HepG2 (cell line): ENCODE measurements around the gene C11orf54. TPM values are rescaled to one million over a fixed set of nuclear protein-coding genes. Genes with fewer than 3 reads are reported as not detected.

Experiments
- ETS1 ChIP-seq: sonication (generic); formaldehyde crosslinking; IDR thresholded peaks from 2 replicates; pipeline ENCODE4 v1.4.0; 2020; ENCODE audit warnings: missing genetic modification reagents
- FOXA3 ChIP-seq: IDR thresholded peaks from 2 replicates; pipeline ENCODE4 v1.6.1; 2016; ENCODE audit warnings: missing genetic modification reagents, missing compliant biosample characterization
- FOXK2 ChIP-seq: fragments of 450-650 bp; IDR thresholded peaks from 2 replicates; pipeline ENCODE4 v1.6.1; 2016
- FOXP4 ChIP-seq: sonication (generic); formaldehyde crosslinking; IDR thresholded peaks from 2 replicates; pipeline ENCODE4 v1.4.0; 2020; ENCODE audit warnings: missing genetic modification reagents
- HNF4A ChIP-seq: sonication (generic); formaldehyde crosslinking; IDR thresholded peaks from 2 replicates; pipeline ENCODE4 v1.4.0; 2020; ENCODE audit warnings: missing genetic modification reagents
- MIXL1 ChIP-seq: IDR thresholded peaks from 2 replicates; pipeline ENCODE4 v1.6.1; 2016
- MLXIP ChIP-seq: sonication (generic); formaldehyde crosslinking; IDR thresholded peaks from 2 replicates; pipeline ENCODE4 v1.9.0; 2021; ENCODE audit warnings: missing genetic modification reagents, borderline replicate concordance
- SOX6 ChIP-seq, 2 experiments: fragments of 450-650 bp in 1 of 2; sonication (generic) in 1 of 2; formaldehyde crosslinking in 1 of 2; IDR thresholded peaks; 2 replicates each; pipeline versions ENCODE4 v1.4.0 to v1.6.1; 2017 to 2020; ENCODE audit warnings: antibody characterized with exemption in 1 of 2, mild to moderate bottlenecking in 1 of 2, missing genetic modification reagents in 1 of 2
- STAT5B ChIP-seq: sonication (generic); formaldehyde crosslinking; IDR thresholded peaks from 2 replicates; pipeline ENCODE4 v1.4.0; 2020; ENCODE audit warnings: missing genetic modification reagents
- WIZ ChIP-seq: sonication (generic); formaldehyde crosslinking; IDR thresholded peaks from 2 replicates; pipeline ENCODE4 v1.5.1; 2020; ENCODE audit warnings: mild to moderate bottlenecking, missing genetic modification reagents
- XBP1 ChIP-seq: sonication (generic); formaldehyde crosslinking; IDR thresholded peaks from 2 replicates; pipeline ENCODE4 v1.5.0; 2020; ENCODE audit warnings: missing genetic modification reagents
- ZBTB1 ChIP-seq: sonication (generic); formaldehyde crosslinking; IDR thresholded peaks from 2 replicates; pipeline ENCODE4 v1.4.0; 2020; ENCODE audit warnings: missing genetic modification reagents, borderline replicate concordance
- ZFP41 ChIP-seq: sonication (generic); formaldehyde crosslinking; IDR thresholded peaks from 2 replicates; pipeline ENCODE4 v1.4.0; 2020; ENCODE audit warnings: mild to moderate bottlenecking, missing genetic modification reagents, borderline replicate concordance
- ZNF468 ChIP-seq: sonication (generic); formaldehyde crosslinking; IDR thresholded peaks from 2 replicates; pipeline ENCODE4 v1.8.0; 2022; ENCODE audit warnings: mild to moderate bottlenecking, moderate library complexity, missing genetic modification reagents
- polyA plus RNA-seq, 8 experiments: library from polyadenylated mRNA; depleted of rRNA in 3 of 8; stranded (reverse) in 7 of 8; unstranded in 1 of 8; fragments of >200 nt; fragmentation: Illumina TruSeq in 4 of 8; extraction: Trizol in 4 of 8; gene quantifications; 2 replicates each; pipeline versions ENCODE4 v1.2.1 to v1.2.3, GENCODE V29; 2011 to 2016; ENCODE audit warnings: low read depth in 4 of 8, missing spikeins in 1 of 8, mixed read lengths in 1 of 8; ENCODE audit not compliant: insufficient read depth in 1 of 8
- total RNA-seq, 5 experiments: library from RNA; depleted of rRNA; stranded (reverse); fragments of >200 nt; fragmentation: Illumina TruSeq; extraction: Trizol; gene quantifications; 2 replicates each; pipeline ENCODE4 v1.2.3, GENCODE V29; 2016; ENCODE audit warnings: low read depth in 1 of 5
- TF ChIP-seq, protein P1 (sequence below): sonication (generic); formaldehyde crosslinking; conservative IDR thresholded peaks from 2 replicates; pipeline ENCODE4 v1.4.0; 2020; ENCODE audit warnings: mild to moderate bottlenecking, missing genetic modification reagents, moderate library complexity
- TF ChIP-seq, protein P2 (sequence below): sonication (generic); formaldehyde crosslinking; IDR thresholded peaks from 2 replicates; pipeline ENCODE4; 2020; ENCODE audit warnings: missing genetic modification reagents, mild to moderate bottlenecking, borderline replicate concordance
- TF ChIP-seq, protein P3 (sequence below): sonication (generic); formaldehyde crosslinking; IDR thresholded peaks from 2 replicates; pipeline ENCODE4 v1.8.1; 2023; ENCODE audit warnings: missing genetic modification reagents, mild to moderate bottlenecking, borderline replicate concordance

The C11orf54 gene
- total and polyA plus RNA-seq, 2 of the 13 experiments (the other 11 are each of a cell fraction or from before 2014, with no cell fraction given) = 42.7 to 50.1 TPM

- TF ChIP-seq, protein P1, sequence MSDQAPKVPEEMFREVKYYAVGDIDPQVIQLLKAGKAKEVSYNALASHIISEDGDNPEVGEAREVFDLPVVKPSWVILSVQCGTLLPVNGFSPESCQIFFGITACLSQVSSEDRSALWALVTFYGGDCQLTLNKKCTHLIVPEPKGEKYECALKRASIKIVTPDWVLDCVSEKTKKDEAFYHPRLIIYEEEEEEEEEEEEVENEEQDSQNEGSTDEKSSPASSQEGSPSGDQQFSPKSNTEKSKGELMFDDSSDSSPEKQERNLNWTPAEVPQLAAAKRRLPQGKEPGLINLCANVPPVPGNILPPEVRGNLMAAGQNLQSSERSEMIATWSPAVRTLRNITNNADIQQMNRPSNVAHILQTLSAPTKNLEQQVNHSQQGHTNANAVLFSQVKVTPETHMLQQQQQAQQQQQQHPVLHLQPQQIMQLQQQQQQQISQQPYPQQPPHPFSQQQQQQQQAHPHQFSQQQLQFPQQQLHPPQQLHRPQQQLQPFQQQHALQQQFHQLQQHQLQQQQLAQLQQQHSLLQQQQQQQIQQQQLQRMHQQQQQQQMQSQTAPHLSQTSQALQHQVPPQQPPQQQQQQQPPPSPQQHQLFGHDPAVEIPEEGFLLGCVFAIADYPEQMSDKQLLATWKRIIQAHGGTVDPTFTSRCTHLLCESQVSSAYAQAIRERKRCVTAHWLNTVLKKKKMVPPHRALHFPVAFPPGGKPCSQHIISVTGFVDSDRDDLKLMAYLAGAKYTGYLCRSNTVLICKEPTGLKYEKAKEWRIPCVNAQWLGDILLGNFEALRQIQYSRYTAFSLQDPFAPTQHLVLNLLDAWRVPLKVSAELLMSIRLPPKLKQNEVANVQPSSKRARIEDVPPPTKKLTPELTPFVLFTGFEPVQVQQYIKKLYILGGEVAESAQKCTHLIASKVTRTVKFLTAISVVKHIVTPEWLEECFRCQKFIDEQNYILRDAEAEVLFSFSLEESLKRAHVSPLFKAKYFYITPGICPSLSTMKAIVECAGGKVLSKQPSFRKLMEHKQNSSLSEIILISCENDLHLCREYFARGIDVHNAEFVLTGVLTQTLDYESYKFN (CRISPR knock-in tag) = peak; percentile 61
- TF ChIP-seq ZBTB1 (CRISPR knock-in tag) (no peak), ZFP41 (CRISPR knock-in tag) (no peak), ZNF468 (CRISPR knock-in tag) (no peak), WIZ (CRISPR knock-in tag) (no peak), SOX6 (IDR thresholded peaks at IDR 0.05) (no peak), SOX6 (CRISPR knock-in tag; IDR thresholded peaks at IDR 0.05) (peak; percentile 14; the same call in 1 of the 2 replicates), FOXK2 (no peak), MLXIP (CRISPR knock-in tag) (no peak), STAT5B (no peak), HNF4A (CRISPR knock-in tag) (peak; percentile 42), FOXA3 (0 out of 2 replicates have a peak, but pooled peaks have one; percentile 12), XBP1 (no peak), FOXP4 (CRISPR knock-in tag) (0 out of 2 replicates have a peak, but pooled peaks have one; percentile 33), ETS1 (CRISPR knock-in tag) (no peak), MIXL1 (CRISPR knock-in tag) (peak; percentile 76)
- TF ChIP-seq, protein P2, sequence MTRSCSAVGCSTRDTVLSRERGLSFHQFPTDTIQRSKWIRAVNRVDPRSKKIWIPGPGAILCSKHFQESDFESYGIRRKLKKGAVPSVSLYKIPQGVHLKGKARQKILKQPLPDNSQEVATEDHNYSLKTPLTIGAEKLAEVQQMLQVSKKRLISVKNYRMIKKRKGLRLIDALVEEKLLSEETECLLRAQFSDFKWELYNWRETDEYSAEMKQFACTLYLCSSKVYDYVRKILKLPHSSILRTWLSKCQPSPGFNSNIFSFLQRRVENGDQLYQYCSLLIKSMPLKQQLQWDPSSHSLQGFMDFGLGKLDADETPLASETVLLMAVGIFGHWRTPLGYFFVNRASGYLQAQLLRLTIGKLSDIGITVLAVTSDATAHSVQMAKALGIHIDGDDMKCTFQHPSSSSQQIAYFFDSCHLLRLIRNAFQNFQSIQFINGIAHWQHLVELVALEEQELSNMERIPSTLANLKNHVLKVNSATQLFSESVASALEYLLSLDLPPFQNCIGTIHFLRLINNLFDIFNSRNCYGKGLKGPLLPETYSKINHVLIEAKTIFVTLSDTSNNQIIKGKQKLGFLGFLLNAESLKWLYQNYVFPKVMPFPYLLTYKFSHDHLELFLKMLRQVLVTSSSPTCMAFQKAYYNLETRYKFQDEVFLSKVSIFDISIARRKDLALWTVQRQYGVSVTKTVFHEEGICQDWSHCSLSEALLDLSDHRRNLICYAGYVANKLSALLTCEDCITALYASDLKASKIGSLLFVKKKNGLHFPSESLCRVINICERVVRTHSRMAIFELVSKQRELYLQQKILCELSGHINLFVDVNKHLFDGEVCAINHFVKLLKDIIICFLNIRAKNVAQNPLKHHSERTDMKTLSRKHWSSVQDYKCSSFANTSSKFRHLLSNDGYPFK (CRISPR knock-in tag) = no peak
- TF ChIP-seq, protein P3, sequence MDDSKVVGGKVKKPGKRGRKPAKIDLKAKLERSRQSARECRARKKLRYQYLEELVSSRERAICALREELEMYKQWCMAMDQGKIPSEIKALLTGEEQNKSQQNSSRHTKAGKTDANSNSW (CRISPR knock-in tag) = no peak
These were observed 5.7 kb downstream of the C11orf54 start (continued) for GRCh38 chr11:93747122-93747521.
